Neural crest cell (in vitro differentiated cells): ENCODE results near the gene KANK4. TPM values are rescaled to one million over a fixed set of nuclear protein-coding genes. Genes with fewer than 3 reads are reported as not detected.

Source experiments
- DNase-seq: peaks from one replicate; pipeline ENCODE4 v3.0.0; 2021; ENCODE audit warnings: low read depth, mixed read lengths, low spot score
- H3K27ac Mint-ChIP-seq: one replicate; pipeline ENCODE4 v1.8.0; 2021; ENCODE audit warnings: mild to moderate bottlenecking, mixed read lengths; ENCODE audit not compliant: unreplicated experiment
- H3K27me3 Mint-ChIP-seq: 2 replicates; pipeline ENCODE4 v1.8.0; 2021; ENCODE audit warnings: low read depth, mild to moderate bottlenecking, mixed read lengths
- H3K36me3 Mint-ChIP-seq: 2 replicates; pipeline ENCODE4 v1.8.0; 2021; ENCODE audit warnings: low read depth, mild to moderate bottlenecking, mixed read lengths
- H3K4me1 Mint-ChIP-seq: 2 replicates; pipeline ENCODE4 v1.8.0; 2021; ENCODE audit warnings: mixed read lengths
- H3K4me3 Mint-ChIP-seq: one replicate; pipeline ENCODE4 v1.8.0; 2021; ENCODE audit warnings: mild to moderate bottlenecking, mixed read lengths
- H3K9me3 Mint-ChIP-seq: 2 replicates; pipeline ENCODE4 v1.8.0; 2021; ENCODE audit warnings: mixed read lengths
- CTCF ChIP-seq: fragments of 200-600 bp; sonication (generic); conservative IDR thresholded peaks from 2 replicates; pipeline ENCODE4 v1.5.0; 2021; ENCODE audit warnings: antibody characterized with exemption, mild to moderate bottlenecking
- total RNA-seq: library from RNA; stranded (reverse); gene quantifications from 2 replicates; pipeline ENCODE4 v1.2.1, GENCODE V29; 2021

KANK4 gene
- total RNA-seq, 1 donor from 2014 or later, result 5.4 TPM

- TF ChIP-seq CTCF, result no peak
- Mint-ChIP-seq H3K4me3 (no peak overlapping the region), H3K4me1 (no peaks in the 10 kb centered on the region), H3K36me3 (peaks cover 7% of the 10 kb centered on the region), H3K9me3 (peaks cover 2% of the 10 kb centered on the region), H3K27me3 (no peaks in the 10 kb centered on the region), H3K27ac (no peak overlapping the region)
- no peak for DNase-seq
Observed at GRCh38 chr1:62218604-62219003, 100.6 kb downstream of the KANK4 start.

GRCh38 chr1:62213075-62213914 lies 105.9 kb downstream of the KANK4 start:
- DNase-seq, result no peak
- Mint-ChIP-seq H3K27me3 (no peaks in the 10 kb centered on the region), H3K9me3 (peaks cover 22% of the 10 kb centered on the region)

GRCh38 chr1:62212411-62212810 lies 106.8 kb downstream of the KANK4 start:
- H3K36me3 Mint-ChIP-seq, result peaks cover 41% of the 10 kb centered on the region
- peaks cover 22% of the 10 kb centered on the region for H3K9me3 Mint-ChIP-seq
- no peak for DNase-seq
- H3K4me1 Mint-ChIP-seq, result no peaks in the 10 kb centered on the region
- H3K27ac Mint-ChIP-seq, result no peak overlapping the region
- no peak for TF ChIP-seq CTCF
- no peak overlapping the region for H3K4me3 Mint-ChIP-seq
- no peaks in the 10 kb centered on the region for H3K27me3 Mint-ChIP-seq

More at GRCh38 chr1:62213075-62213914, 105.9 kb downstream of the KANK4 start:
- no peak for TF ChIP-seq CTCF
- no peak overlapping the region for H3K27ac Mint-ChIP-seq
- no peaks in the 10 kb centered on the region for H3K4me1 Mint-ChIP-seq
- no peak overlapping the region for H3K4me3 Mint-ChIP-seq
- peaks cover 38% of the 10 kb centered on the region for H3K36me3 Mint-ChIP-seq

- no peak for TF ChIP-seq CTCF
- H3K27ac Mint-ChIP-seq, result no peak overlapping the region
- no peaks in the 10 kb centered on the region for H3K27me3 Mint-ChIP-seq
- no peaks in the 10 kb centered on the region for H3K4me1 Mint-ChIP-seq
- peaks cover 22% of the 10 kb centered on the region for H3K9me3 Mint-ChIP-seq
- H3K4me3 Mint-ChIP-seq, result no peak overlapping the region
- DNase-seq, result no peak
- H3K36me3 Mint-ChIP-seq, result peaks cover 50% of the 10 kb centered on the region
Observed at GRCh38 chr1:62210960-62211359, 108.3 kb downstream of the KANK4 start.

GRCh38 chr1:62209931-62210595 lies 109.2 kb downstream of the KANK4 start:
- no peak for TF ChIP-seq CTCF

More at GRCh38 chr1:62209931-62210595, 109.2 kb downstream of the KANK4 start:
- Mint-ChIP-seq H3K27me3 (no peaks in the 10 kb centered on the region), H3K27ac (no peak overlapping the region), H3K9me3 (peaks cover 22% of the 10 kb centered on the region), H3K36me3 (peaks cover 53% of the 10 kb centered on the region), H3K4me3 (no peak overlapping the region), H3K4me1 (no peaks in the 10 kb centered on the region)
- DNase-seq, result no peak
